ENCODE data around the gene SUGCT.

Gene SUGCT

GRCh38 chr7:40471891-40472290, 337.1 kb downstream of the SUGCT start:
- H3K36me3 Mint-ChIP-seq (ENCODE audit: low read depth) = no peaks in the 10 kb centered on the region
- DNase-seq (no peak), ATAC-seq (no peak)
- no peak overlapping the region for H3K27ac Mint-ChIP-seq
- H3K4me1 Mint-ChIP-seq = peaks cover 8% of the 10 kb centered on the region
- no peak overlapping the region for H3K4me3 Mint-ChIP-seq
- no peaks in the 10 kb centered on the region for H3K27me3 Mint-ChIP-seq
- H3K9me3 Mint-ChIP-seq = no peaks in the 10 kb centered on the region

GRCh38 chr7:40474790-40475680, 340.2 kb downstream of the SUGCT start:
- H3K4me3 Mint-ChIP-seq = no peak overlapping the region
- DNase-seq (no peak), ATAC-seq (peak; percentile 57)
- H3K4me1 Mint-ChIP-seq = peaks cover 8% of the 10 kb centered on the region
- no peaks in the 10 kb centered on the region for H3K36me3 Mint-ChIP-seq (ENCODE audit: low read depth)
- H3K27me3 Mint-ChIP-seq = no peaks in the 10 kb centered on the region
- H3K9me3 Mint-ChIP-seq = no peaks in the 10 kb centered on the region
- no peak overlapping the region for H3K27ac Mint-ChIP-seq

- DNase-seq = no peak
- peaks cover 8% of the 10 kb centered on the region for H3K4me1 Mint-ChIP-seq
- H3K9me3 Mint-ChIP-seq = no peaks in the 10 kb centered on the region
- ATAC-seq = no peak
- no peak overlapping the region for H3K27ac Mint-ChIP-seq
- H3K27me3 Mint-ChIP-seq = no peaks in the 10 kb centered on the region
- H3K4me3 Mint-ChIP-seq = no peak overlapping the region
- H3K36me3 Mint-ChIP-seq (ENCODE audit: low read depth) = no peaks in the 10 kb centered on the region
Observed at GRCh38 chr7:40475681-40475982, 340.8 kb downstream of the SUGCT start.

GRCh38 chr7:40477094-40477493, 342.3 kb downstream of the SUGCT start:
- H3K4me1 Mint-ChIP-seq = peaks cover 8% of the 10 kb centered on the region
- H3K27me3 Mint-ChIP-seq = no peaks in the 10 kb centered on the region
- no peak overlapping the region for H3K4me3 Mint-ChIP-seq
- no peaks in the 10 kb centered on the region for H3K36me3 Mint-ChIP-seq (ENCODE audit: low read depth)
- no peaks in the 10 kb centered on the region for H3K9me3 Mint-ChIP-seq
- ATAC-seq (no peak), DNase-seq (no peak)
- H3K27ac Mint-ChIP-seq = no peak overlapping the region

GRCh38 chr7:40482845-40483244, 348.0 kb downstream of the SUGCT start:
- Mint-ChIP-seq H3K4me1 (no peaks in the 10 kb centered on the region), H3K4me3 (no peak overlapping the region), H3K27ac (no peak overlapping the region), H3K9me3 (no peaks in the 10 kb centered on the region), H3K27me3 (no peaks in the 10 kb centered on the region), H3K36me3 (ENCODE audit: low read depth) (no peaks in the 10 kb centered on the region)
- DNase-seq = no peak
- ATAC-seq = no peak

GRCh38 chr7:40483630-40484029, 348.8 kb downstream of the SUGCT start:
- H3K36me3 Mint-ChIP-seq (ENCODE audit: low read depth) = no peaks in the 10 kb centered on the region
- peaks cover 5% of the 10 kb centered on the region for H3K9me3 Mint-ChIP-seq

GRCh38 chr7:40489844-40490602, 355.2 kb downstream of the SUGCT start:
- no peak overlapping the region for H3K4me3 Mint-ChIP-seq
- H3K9me3 Mint-ChIP-seq = peaks cover 9% of the 10 kb centered on the region
- H3K36me3 Mint-ChIP-seq (ENCODE audit: low read depth) = peaks cover 2% of the 10 kb centered on the region
- DNase-seq (no peak), ATAC-seq (no peak)
- H3K27me3 Mint-ChIP-seq = peaks cover 2% of the 10 kb centered on the region
- no peaks in the 10 kb centered on the region for H3K4me1 Mint-ChIP-seq
- no peak overlapping the region for H3K27ac Mint-ChIP-seq

More at GRCh38 chr7:40483630-40484029, 348.8 kb downstream of the SUGCT start:
- ATAC-seq (no peak), DNase-seq (no peak)
- no peak overlapping the region for H3K27ac Mint-ChIP-seq
- H3K27me3 Mint-ChIP-seq = no peaks in the 10 kb centered on the region
- no peak overlapping the region for H3K4me3 Mint-ChIP-seq
- H3K4me1 Mint-ChIP-seq = no peaks in the 10 kb centered on the region

- Mint-ChIP-seq H3K36me3 (ENCODE audit: low read depth) (peaks cover 2% of the 10 kb centered on the region), H3K4me3 (no peak overlapping the region), H3K27ac (no peak overlapping the region), H3K27me3 (peaks cover 2% of the 10 kb centered on the region), H3K9me3 (peaks cover 9% of the 10 kb centered on the region), H3K4me1 (no peaks in the 10 kb centered on the region)
- ATAC-seq (no peak), DNase-seq (no peak)
Observed at GRCh38 chr7:40490603-40490924, 355.8 kb downstream of the SUGCT start.

GRCh38 chr7:40492946-40493345, 358.1 kb downstream of the SUGCT start:
- H3K4me1 Mint-ChIP-seq = no peaks in the 10 kb centered on the region

GRCh38 chr7:40493609-40494051, 358.8 kb downstream of the SUGCT start:
- no peak overlapping the region for H3K4me3 Mint-ChIP-seq
- DNase-seq = no peak

More at GRCh38 chr7:40492946-40493345, 358.1 kb downstream of the SUGCT start:
- Mint-ChIP-seq H3K27ac (no peak overlapping the region), H3K4me3 (no peak overlapping the region), H3K9me3 (peaks cover 9% of the 10 kb centered on the region), H3K36me3 (ENCODE audit: low read depth) (peaks cover 2% of the 10 kb centered on the region), H3K27me3 (peaks cover 2% of the 10 kb centered on the region)
- DNase-seq (no peak), ATAC-seq (no peak)

GRCh38 chr7:40498924-40499510, 364.2 kb downstream of the SUGCT start:
- Mint-ChIP-seq H3K27me3 (no peaks in the 10 kb centered on the region), H3K4me1 (no peaks in the 10 kb centered on the region), H3K27ac (no peak overlapping the region), H3K9me3 (no peaks in the 10 kb centered on the region), H3K36me3 (ENCODE audit: low read depth) (no peaks in the 10 kb centered on the region), H3K4me3 (no peak overlapping the region)
- ATAC-seq (no peak), DNase-seq (no peak)

More at GRCh38 chr7:40493609-40494051, 358.8 kb downstream of the SUGCT start:
- no peaks in the 10 kb centered on the region for H3K4me1 Mint-ChIP-seq
- H3K27ac Mint-ChIP-seq = no peak overlapping the region
- ATAC-seq = no peak
- H3K9me3 Mint-ChIP-seq = peaks cover 4% of the 10 kb centered on the region
- H3K27me3 Mint-ChIP-seq = peaks cover 2% of the 10 kb centered on the region
- peaks cover 2% of the 10 kb centered on the region for H3K36me3 Mint-ChIP-seq (ENCODE audit: low read depth)

GRCh38 chr7:40499718-40500117, 364.9 kb downstream of the SUGCT start:
- H3K27me3 Mint-ChIP-seq = no peaks in the 10 kb centered on the region
- no peaks in the 10 kb centered on the region for H3K36me3 Mint-ChIP-seq (ENCODE audit: low read depth)
- H3K27ac Mint-ChIP-seq = no peak overlapping the region
- H3K4me3 Mint-ChIP-seq = no peak overlapping the region
- ATAC-seq (no peak), DNase-seq (no peak)
- H3K9me3 Mint-ChIP-seq = no peaks in the 10 kb centered on the region
- H3K4me1 Mint-ChIP-seq = no peaks in the 10 kb centered on the region

GRCh38 chr7:40500219-40500618, 365.4 kb downstream of the SUGCT start:
- DNase-seq (no peak), ATAC-seq (no peak)
- Mint-ChIP-seq H3K36me3 (ENCODE audit: low read depth) (no peaks in the 10 kb centered on the region), H3K27me3 (no peaks in the 10 kb centered on the region), H3K27ac (no peak overlapping the region), H3K4me1 (no peaks in the 10 kb centered on the region), H3K4me3 (no peak overlapping the region), H3K9me3 (no peaks in the 10 kb centered on the region)

GRCh38 chr7:40502359-40502758, 367.6 kb downstream of the SUGCT start:
- no peaks in the 10 kb centered on the region for H3K4me1 Mint-ChIP-seq
- no peaks in the 10 kb centered on the region for H3K27me3 Mint-ChIP-seq
- DNase-seq (no peak), ATAC-seq (no peak)
- peaks cover 15% of the 10 kb centered on the region for H3K9me3 Mint-ChIP-seq
- H3K27ac Mint-ChIP-seq = no peak overlapping the region
- H3K4me3 Mint-ChIP-seq = no peak overlapping the region
- peaks cover 2% of the 10 kb centered on the region for H3K36me3 Mint-ChIP-seq (ENCODE audit: low read depth)

- no peak for DNase-seq
- no peak overlapping the region for H3K4me3 Mint-ChIP-seq
- H3K27ac Mint-ChIP-seq = no peak overlapping the region
- H3K27me3 Mint-ChIP-seq = no peaks in the 10 kb centered on the region
- no peaks in the 10 kb centered on the region for H3K4me1 Mint-ChIP-seq
- H3K36me3 Mint-ChIP-seq (ENCODE audit: low read depth) = peaks cover 2% of the 10 kb centered on the region
- no peak for ATAC-seq
- H3K9me3 Mint-ChIP-seq = peaks cover 15% of the 10 kb centered on the region
Observed at GRCh38 chr7:40506158-40506557, 371.4 kb downstream of the SUGCT start.
